ENCODE data around the gene IL17RE. TPM values are rescaled to one million over a fixed set of nuclear protein-coding genes. Genes with fewer than 3 reads are reported as not detected.

Gene IL17RE
- total and polyA plus RNA-seq, 9 of the 15 experiments (the other 6 are each of a cell fraction or from before 2014, with no cell fraction given) = 0.32 to 1.9 (median 0.51) TPM; not detected in 4

DNA sequence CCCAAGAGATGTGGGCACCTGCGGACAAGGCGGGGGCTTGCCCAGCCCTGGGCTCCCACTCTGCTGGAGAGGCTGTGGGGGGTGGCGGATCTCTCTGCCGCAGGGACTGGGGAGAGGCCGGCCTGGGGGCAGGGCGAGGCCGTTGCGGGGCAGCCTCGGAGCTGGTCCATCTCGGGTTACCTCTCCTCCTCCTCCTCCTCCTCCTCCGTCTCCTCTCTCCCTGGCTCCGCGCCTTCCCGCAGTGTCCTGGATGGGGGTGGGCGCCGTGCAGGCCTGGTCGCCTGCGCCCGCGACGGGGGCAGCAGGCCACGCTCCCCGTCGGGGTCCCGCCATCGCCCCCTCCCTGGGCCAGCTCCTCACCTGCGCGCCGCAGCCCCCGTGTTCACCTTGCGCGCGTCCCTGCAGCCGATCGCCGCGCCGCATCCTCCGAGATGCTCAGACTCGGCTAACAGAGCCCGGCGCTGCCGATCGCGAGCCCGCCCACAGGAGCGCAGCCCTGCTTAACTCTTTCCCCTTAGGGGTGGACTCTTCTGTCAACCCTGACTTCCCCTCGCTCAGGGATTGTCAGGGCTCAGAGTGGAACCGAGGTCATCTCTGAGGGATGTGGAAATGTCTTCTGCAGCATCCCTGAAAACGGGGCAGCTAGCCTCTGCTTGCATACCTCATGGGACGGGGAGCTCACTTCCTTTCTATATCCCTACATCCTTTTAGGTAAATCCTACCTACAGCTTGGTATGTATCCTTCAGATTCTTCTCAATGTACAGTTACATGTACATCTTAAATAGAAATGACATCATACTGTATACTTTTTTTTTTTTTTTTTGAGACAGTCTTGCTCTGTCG lies 49.5 kb downstream of the IL17RE start, which contains the start of gene PRRT3:
PRRT3 (minus strand) TSS at position 447 of the 844 bp plus-strand sequence. CDS start 2,293 bp downstream, outside the sequence.
- Histone ChIP-seq H3K79me2 (ENCODE audit: control insufficient read depth, insufficient read depth, low read length) (no peaks in the 10 kb centered on the region), H3K27ac (ENCODE audit: extremely low read depth, low read depth, low read length) (no peak within 1 kb of the TSS), H4K20me1 (replicated peaks; ENCODE audit: control insufficient read depth, insufficient read depth, low read length) (no peaks in the 10 kb centered on the region), H3K27me3 (ENCODE audit: control insufficient read depth in 2 of 2, insufficient read depth in 2 of 2, low read length in 2 of 2) (no peaks in the 10 kb centered on the region), H3K9me3 (replicated peaks; ENCODE audit: control insufficient read depth, insufficient read depth, low read depth, low read length) (no peaks in the 10 kb centered on the region), H3K4me3 (peak within 1 kb of the TSS; percentile 49), H3K9me1 (ENCODE audit: control insufficient read depth, insufficient read depth, low read length) (no peaks in the 10 kb centered on the region), H3K9ac (ENCODE audit: insufficient read depth in 1 of 2, low read depth in 2 of 2, low read length in 2 of 2) (peak within 1 kb of the TSS; percentile 7 to 86; a peak in 2 of 4 replicates), H3K4me1 (replicated peaks in 1 of 2; ENCODE audit: control insufficient read depth in 2 of 2, insufficient read depth in 2 of 2, low read length in 2 of 2) (peaks cover 21 to 34% of the 10 kb centered on the region in 2 experiments), H3K36me3 (ENCODE audit: control insufficient read depth, insufficient read depth, low read length) (no peaks in the 10 kb centered on the region), H3K4me2 (ENCODE audit: insufficient read depth, low read length) (peak within 1 kb of the TSS; percentile 73), H2AFZ (ENCODE audit: low read depth, low read length) (peak within 1 kb of the TSS; percentile 75)
- DNase-seq (ENCODE audit: extremely low read depth in 1 of 4, low spot score in 3 of 4) = peak; percentile 73 to 81 (median 75)
- in situ Hi-C loops (cut with MboI) (no loop called here), intact Hi-C loops (cut with micrococcal nuclease) (loop anchor here (5.0 kb wide), 1 partner anchor 35 kb away; the partner anchor contains the start of gene EMC3)
- ChIA-PET CTCF (ENCODE audit: low intra/inter-chr PET ratio) (no interaction called here), POLR2A (interaction anchor here (0.6 to 1.6 kb wide), 7 partner anchors 9 to 453 kb away, joined by 3 to 4 read pairs (median 3); no protein-coding TSS in a partner anchor)
- ATAC-seq = peak; percentile 91
- 6% methylated on average over 42 of the region's 52 CpGs for WGBS (ENCODE audit: insufficient coverage, low coverage, missing lambda C conversion rate)
- no peak for FAIRE-seq
- BruUV-seq (replicated peaks) = no TSS peak
- TF ChIP-seq, protein P1, sequence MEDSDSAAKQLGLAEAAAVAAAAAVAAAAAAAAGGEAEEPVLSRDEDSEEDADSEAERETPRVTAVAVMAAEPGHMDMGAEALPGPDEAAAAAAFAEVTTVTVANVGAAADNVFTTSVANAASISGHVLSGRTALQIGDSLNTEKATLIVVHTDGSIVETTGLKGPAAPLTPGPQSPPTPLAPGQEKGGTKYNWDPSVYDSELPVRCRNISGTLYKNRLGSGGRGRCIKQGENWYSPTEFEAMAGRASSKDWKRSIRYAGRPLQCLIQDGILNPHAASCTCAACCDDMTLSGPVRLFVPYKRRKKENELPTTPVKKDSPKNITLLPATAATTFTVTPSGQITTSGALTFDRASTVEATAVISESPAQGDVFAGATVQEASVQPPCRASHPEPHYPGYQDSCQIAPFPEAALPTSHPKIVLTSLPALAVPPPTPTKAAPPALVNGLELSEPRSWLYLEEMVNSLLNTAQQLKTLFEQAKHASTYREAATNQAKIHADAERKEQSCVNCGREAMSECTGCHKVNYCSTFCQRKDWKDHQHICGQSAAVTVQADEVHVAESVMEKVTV (CRISPR knock-in tag; IDR thresholded peaks at IDR 0.05) = no peak
- TF ChIP-seq, protein P2, sequence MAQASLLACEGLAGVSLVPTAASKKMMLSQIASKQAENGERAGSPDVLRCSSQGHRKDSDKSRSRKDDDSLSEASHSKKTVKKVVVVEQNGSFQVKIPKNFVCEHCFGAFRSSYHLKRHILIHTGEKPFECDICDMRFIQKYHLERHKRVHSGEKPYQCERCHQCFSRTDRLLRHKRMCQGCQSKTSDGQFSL (CRISPR knock-in tag; IDR thresholded peaks at IDR 0.05) = peak; percentile 85; the same call in 1 of the 2 replicates
- TF ChIP-seq, protein P2 (tag; IDR thresholded peaks at IDR 0.05) = no peak
- TF ChIP-seq HLTF (IDR thresholded peaks at IDR 0.05) (no peak; the same call in 1 of the 2 replicates), ZNF311 (CRISPR knock-in tag; IDR thresholded peaks at IDR 0.05) (no peak), ZNF23 (CRISPR knock-in tag; IDR thresholded peaks at IDR 0.05) (no peak), MTA1 (IDR thresholded peaks at IDR 0.05; ENCODE audit: borderline replicate concordance) (0 out of 2 replicates have a peak, but pooled peaks have one; percentile 26), HNRNPLL (IDR thresholded peaks at IDR 0.05; ENCODE audit: low read depth, low read length, poor library complexity, severe bottlenecking) (peak; percentile 33)
- TF ChIP-seq, protein P3, sequence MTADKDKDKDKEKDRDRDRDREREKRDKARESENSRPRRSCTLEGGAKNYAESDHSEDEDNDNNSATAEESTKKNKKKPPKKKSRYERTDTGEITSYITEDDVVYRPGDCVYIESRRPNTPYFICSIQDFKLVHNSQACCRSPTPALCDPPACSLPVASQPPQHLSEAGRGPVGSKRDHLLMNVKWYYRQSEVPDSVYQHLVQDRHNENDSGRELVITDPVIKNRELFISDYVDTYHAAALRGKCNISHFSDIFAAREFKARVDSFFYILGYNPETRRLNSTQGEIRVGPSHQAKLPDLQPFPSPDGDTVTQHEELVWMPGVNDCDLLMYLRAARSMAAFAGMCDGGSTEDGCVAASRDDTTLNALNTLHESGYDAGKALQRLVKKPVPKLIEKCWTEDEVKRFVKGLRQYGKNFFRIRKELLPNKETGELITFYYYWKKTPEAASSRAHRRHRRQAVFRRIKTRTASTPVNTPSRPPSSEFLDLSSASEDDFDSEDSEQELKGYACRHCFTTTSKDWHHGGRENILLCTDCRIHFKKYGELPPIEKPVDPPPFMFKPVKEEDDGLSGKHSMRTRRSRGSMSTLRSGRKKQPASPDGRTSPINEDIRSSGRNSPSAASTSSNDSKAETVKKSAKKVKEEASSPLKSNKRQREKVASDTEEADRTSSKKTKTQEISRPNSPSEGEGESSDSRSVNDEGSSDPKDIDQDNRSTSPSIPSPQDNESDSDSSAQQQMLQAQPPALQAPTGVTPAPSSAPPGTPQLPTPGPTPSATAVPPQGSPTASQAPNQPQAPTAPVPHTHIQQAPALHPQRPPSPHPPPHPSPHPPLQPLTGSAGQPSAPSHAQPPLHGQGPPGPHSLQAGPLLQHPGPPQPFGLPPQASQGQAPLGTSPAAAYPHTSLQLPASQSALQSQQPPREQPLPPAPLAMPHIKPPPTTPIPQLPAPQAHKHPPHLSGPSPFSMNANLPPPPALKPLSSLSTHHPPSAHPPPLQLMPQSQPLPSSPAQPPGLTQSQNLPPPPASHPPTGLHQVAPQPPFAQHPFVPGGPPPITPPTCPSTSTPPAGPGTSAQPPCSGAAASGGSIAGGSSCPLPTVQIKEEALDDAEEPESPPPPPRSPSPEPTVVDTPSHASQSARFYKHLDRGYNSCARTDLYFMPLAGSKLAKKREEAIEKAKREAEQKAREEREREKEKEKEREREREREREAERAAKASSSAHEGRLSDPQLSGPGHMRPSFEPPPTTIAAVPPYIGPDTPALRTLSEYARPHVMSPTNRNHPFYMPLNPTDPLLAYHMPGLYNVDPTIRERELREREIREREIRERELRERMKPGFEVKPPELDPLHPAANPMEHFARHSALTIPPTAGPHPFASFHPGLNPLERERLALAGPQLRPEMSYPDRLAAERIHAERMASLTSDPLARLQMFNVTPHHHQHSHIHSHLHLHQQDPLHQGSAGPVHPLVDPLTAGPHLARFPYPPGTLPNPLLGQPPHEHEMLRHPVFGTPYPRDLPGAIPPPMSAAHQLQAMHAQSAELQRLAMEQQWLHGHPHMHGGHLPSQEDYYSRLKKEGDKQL (CRISPR knock-in tag; IDR thresholded peaks at IDR 0.05; ENCODE audit: borderline replicate concordance) = 0 out of 2 replicates have a peak, but pooled peaks have one; percentile 66
- TF ChIP-seq, protein P4, sequence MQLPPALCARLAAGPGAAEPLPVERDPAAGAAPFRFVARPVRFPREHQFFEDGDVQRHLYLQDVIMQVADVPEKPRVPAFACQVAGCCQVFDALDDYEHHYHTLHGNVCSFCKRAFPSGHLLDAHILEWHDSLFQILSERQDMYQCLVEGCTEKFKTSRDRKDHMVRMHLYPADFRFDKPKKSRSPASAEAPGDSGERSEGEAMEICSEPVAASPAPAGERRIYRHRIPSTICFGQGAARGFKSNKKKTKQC (CRISPR knock-in tag; IDR thresholded peaks at IDR 0.05) = 0 out of 2 replicates have a peak, but pooled peaks have one; percentile 72

Data from K562 (cell line).